ENCODE data around the gene LYST.

GRCh38 chr1:235617140-235617539 is 249.6 kb downstream of the LYST start:
- TF ChIP-seq CTCF (IDR thresholded peaks at IDR 0.05; ENCODE audit: low read length) (no peak), EZH2 (IDR thresholded peaks at IDR 0.05; ENCODE audit: borderline replicate concordance, low read length) (no peak)

Measured in OCI-LY1 (cell line).